ENCODE measurements around the gene CAMK2D.

Gene CAMK2D

GRCh38 chr4:113638562-113638832 is 123.0 kb downstream of the CAMK2D start:
- no peak for TF ChIP-seq REST (IDR thresholded peaks at IDR 0.05; ENCODE audit: insufficient read depth in 1 of 2, low read depth in 2 of 2, low read length in 2 of 2)
- no peak for TF ChIP-seq FOXP2 (optimal IDR thresholded peaks at IDR 0.05; ENCODE audit: borderline replicate concordance, extremely low read depth, extremely low read length, insufficient read depth)
- TF ChIP-seq TAF1 (IDR thresholded peaks at IDR 0.05; ENCODE audit: borderline replicate concordance, insufficient read depth, low read length) = no peak
- no peak for TF ChIP-seq POLR2AphosphoS5 (IDR thresholded peaks at IDR 0.05; ENCODE audit: low read depth, low read length)
- TF ChIP-seq SIN3A (IDR thresholded peaks at IDR 0.05; ENCODE audit: borderline replicate concordance, insufficient read depth, low read length) = no peak

- no peak for TF ChIP-seq POLR2AphosphoS5 (IDR thresholded peaks at IDR 0.05; ENCODE audit: low read depth, low read length)
- TF ChIP-seq REST (IDR thresholded peaks at IDR 0.05; ENCODE audit: insufficient read depth in 1 of 2, low read depth in 2 of 2, low read length in 2 of 2) = no peak
- TF ChIP-seq TAF1 (IDR thresholded peaks at IDR 0.05; ENCODE audit: borderline replicate concordance, insufficient read depth, low read length) = no peak
- no peak for TF ChIP-seq SIN3A (IDR thresholded peaks at IDR 0.05; ENCODE audit: borderline replicate concordance, insufficient read depth, low read length)
- TF ChIP-seq FOXP2 (optimal IDR thresholded peaks at IDR 0.05; ENCODE audit: borderline replicate concordance, extremely low read depth, extremely low read length, insufficient read depth) = no peak
Measured at GRCh38 chr4:113637823-113638561, 123.5 kb downstream of the CAMK2D start.

GRCh38 chr4:113637363-113637762 is 124.2 kb downstream of the CAMK2D start:
- TF ChIP-seq SIN3A (IDR thresholded peaks at IDR 0.05; ENCODE audit: borderline replicate concordance, insufficient read depth, low read length) = no peak

- TF ChIP-seq FOXP2 (optimal IDR thresholded peaks at IDR 0.05; ENCODE audit: borderline replicate concordance, extremely low read depth, extremely low read length, insufficient read depth) = no peak
- 0 out of 4 replicates have a peak, but pooled peaks of 1 of the 2 experiments have one; percentile 38 for TF ChIP-seq REST (IDR thresholded peaks at IDR 0.05; ENCODE audit: insufficient read depth in 1 of 2, low read depth in 2 of 2, low read length in 2 of 2)
Measured at GRCh38 chr4:113636877-113637276, 124.7 kb downstream of the CAMK2D start.

GRCh38 chr4:113636438-113636818 is 125.1 kb downstream of the CAMK2D start:
- TF ChIP-seq POLR2AphosphoS5 (IDR thresholded peaks at IDR 0.05; ENCODE audit: low read depth, low read length) = no peak

GRCh38 chr4:113635739-113636437 is 125.7 kb downstream of the CAMK2D start:
- TF ChIP-seq REST (IDR thresholded peaks at IDR 0.05; ENCODE audit: insufficient read depth in 1 of 2, low read depth in 2 of 2, low read length in 2 of 2) = no peak
- TF ChIP-seq TAF1 (IDR thresholded peaks at IDR 0.05; ENCODE audit: borderline replicate concordance, insufficient read depth, low read length) = no peak
- TF ChIP-seq SIN3A (IDR thresholded peaks at IDR 0.05; ENCODE audit: borderline replicate concordance, insufficient read depth, low read length) = no peak
- no peak for TF ChIP-seq POLR2AphosphoS5 (IDR thresholded peaks at IDR 0.05; ENCODE audit: low read depth, low read length)
- no peak for TF ChIP-seq FOXP2 (optimal IDR thresholded peaks at IDR 0.05; ENCODE audit: borderline replicate concordance, extremely low read depth, extremely low read length, insufficient read depth)

Measured in PFSK-1 (cell line).